Femur (tissue), 1 donor: ENCODE measurements around the gene FYN.

Experiments used
- DNase-seq: peaks from one replicate; pipeline ENCODE4 v3.0.0-alpha.2; 2017

Gene FYN

GRCh38 chr6:111745636-111746035 lies 127.6 kb downstream of the FYN start:
- DNase-seq, result no peak

GRCh38 chr6:111745186-111745585 lies 128.1 kb downstream of the FYN start:
- no peak for DNase-seq

DNA sequence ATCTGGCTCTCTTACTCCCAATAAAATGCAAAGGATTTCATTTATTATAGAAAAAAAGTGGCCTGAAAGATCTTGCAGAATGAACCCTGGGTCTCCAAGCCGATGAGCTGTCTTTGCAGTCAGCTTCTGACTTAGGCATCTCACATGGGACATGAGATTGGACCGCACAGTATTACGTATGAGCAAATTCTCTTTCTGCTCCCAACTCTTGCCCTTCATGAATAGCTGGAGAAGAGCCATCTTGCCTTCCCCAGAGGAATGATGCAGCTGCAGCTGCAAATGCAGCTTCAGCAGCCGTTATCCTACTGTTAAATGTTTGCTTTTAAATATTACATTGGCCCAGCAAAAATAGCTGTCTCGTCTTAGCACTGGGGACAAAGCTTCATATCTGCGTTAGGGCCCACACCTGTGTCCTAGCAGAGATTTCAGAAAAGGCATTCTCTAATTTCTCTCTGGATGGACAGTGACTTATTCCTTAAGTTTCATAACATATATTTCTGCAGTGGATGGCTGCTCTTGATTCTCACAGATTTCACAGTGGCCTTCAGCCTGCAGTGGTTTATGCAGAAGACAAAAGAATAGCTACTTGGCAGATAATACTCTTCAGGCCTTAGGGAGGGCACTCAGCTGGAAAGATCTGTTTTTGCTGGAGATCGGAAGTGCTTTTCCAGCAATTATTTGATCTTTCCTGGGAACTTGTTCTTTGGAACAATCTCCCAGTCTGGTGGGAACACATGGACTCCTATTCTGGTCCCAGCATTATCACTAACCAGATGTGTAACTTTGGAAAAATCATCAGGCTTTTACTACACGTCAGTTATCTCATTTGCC lies 129.2 kb downstream of the FYN start:
- DNase-seq, result peak; percentile 90

DNA sequence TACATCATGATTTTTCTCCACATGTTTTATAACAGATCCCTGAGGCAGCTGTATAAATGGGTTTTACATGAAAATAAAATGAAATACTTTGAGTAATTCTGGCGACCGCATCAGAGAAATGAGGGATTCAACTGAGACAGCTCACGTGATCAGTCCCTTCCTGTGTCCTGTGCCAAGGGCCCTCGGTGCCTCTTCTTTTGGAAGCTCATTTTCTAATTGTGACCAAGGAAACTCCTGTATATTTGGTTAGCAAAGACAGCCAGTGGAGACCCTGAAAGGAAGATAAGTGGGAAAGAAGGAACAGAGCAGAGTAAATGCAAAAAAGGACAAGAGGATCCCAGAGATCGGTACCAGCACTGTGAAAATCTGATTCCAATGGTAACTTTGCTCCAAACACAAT lies 129.9 kb downstream of the FYN start:
- no peak for DNase-seq

DNA sequence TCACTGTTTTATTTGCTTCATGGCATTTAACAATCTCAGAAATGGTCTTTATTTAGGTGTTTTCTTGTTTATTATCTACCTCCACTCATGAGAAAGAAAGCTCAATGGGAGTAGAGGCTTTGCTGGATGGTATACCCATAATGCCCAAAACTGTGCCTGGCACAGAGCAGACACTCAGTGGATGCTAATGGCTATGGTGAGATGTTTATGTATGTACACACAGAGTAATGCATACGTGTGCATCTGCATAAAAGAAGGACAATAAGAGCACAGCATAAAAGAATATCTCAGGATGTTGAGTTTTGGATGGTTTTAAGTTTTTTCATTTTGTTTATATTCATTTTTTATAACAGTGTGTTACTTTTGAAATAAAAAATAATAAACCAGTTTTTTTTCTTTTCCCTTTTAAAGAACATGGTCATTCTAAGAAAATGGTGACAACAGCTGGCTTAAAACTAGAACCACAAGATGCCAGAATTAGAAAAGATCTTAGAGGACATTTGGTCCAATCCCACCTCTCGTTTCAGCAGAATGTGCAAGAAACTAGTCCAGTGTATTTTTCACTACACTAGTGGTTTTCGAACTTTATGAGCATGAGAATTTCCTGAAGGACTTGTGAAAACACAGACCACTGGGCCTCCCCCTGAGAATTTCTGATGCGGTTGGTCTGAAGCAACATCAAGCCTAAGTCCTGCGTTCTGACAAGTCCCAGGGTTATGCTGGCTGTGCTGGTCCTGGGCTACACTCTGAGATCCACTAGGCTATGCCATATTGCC lies 131.9 kb downstream of the FYN start:
- no peak for DNase-seq

- DNase-seq, result no peak
These were observed 132.7 kb downstream of the FYN start for GRCh38 chr6:111740506-111740905.

- DNase-seq, result no peak
These were observed 134.0 kb downstream of the FYN start for GRCh38 chr6:111739257-111739696.

DNA sequence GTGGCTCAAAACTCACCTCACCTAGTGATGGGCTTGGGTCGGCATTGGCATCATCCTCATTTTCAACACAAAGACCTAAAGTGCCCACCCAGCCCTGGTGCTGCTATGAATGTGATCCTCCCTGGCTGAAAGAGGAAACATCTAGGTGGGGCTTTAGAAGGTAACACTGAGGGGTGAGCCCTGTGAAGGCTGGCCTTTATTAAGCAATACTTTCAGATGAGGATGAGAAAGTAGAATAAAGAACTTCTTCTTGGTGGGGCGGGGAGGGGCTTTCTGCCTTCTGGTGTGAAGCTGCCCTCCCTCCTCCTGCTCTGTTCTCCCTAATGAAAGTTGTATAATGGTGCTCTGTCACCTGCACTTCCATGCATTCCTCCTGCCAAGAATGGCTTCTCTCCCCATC lies 134.6 kb downstream of the FYN start:
- no peak for DNase-seq

DNA sequence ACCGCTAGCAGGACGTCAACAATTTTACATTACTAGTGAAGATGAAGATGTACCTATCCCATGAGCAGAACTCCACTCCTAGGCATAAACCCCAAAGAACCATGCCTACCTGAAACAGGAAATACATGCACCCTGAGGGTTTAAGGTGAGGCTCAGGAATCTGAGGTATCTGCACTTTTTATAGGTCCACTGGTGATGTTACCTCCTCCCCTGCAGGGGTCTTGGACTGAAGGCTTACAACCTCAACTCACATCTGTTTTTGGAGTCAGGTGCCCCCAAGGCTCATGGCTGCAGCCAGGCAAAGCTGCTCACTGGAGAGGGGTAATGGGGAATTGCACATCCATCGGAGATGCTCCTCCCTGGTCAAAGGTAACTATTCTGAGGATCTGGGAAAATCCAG lies 135.1 kb downstream of the FYN start:
- DNase-seq, result no peak

DNA sequence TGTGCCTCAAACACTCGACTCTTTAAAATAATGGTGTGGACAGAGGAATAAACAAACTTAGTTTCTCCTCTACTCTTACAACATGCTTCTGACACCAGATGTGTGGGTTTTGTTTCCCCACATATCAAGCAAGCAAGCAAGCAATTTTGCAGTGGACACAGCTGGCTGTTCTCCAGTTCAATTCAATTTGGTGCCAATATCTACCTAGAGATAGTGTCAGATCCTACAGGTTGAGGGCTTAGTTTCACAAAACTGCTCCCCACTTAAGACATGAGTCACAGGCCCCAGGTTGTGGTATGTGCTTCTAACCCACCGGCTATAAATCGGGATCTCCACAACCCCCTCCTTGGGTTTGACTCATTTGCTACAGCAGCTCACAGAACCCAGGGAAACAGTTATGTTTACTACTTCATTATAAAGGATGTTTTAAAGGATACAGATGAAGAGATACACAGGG lies 136.2 kb downstream of the FYN start:
- DNase-seq, result no peak

DNA sequence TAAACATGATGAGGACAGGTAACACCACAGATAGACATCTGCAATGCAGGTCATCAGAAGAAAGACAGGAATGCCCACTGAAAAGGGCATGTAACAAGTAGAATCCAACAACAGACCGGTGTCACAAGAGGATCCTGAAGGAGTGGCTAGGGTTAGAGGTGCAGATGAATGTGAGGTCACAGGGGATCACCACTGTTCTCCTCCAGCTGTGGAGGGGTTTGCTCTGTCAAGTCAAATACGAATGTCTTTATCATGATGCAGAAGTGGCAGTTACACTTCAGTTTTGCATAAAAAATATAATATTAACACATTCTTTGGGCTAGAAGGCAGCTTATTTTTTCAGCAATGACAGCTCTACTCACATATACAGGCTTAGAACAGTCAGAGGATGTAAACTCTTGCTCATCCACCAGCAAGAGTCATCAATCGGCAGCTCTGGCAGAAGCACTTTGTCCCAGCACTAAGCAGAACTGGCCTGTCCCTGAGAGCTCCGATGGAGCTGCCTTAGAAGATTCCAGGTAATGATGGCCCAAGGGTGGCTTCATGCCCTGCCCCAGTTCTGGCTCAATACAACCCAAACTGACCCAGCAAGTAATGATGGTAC lies 137.1 kb downstream of the FYN start:
- no peak for DNase-seq

DNA sequence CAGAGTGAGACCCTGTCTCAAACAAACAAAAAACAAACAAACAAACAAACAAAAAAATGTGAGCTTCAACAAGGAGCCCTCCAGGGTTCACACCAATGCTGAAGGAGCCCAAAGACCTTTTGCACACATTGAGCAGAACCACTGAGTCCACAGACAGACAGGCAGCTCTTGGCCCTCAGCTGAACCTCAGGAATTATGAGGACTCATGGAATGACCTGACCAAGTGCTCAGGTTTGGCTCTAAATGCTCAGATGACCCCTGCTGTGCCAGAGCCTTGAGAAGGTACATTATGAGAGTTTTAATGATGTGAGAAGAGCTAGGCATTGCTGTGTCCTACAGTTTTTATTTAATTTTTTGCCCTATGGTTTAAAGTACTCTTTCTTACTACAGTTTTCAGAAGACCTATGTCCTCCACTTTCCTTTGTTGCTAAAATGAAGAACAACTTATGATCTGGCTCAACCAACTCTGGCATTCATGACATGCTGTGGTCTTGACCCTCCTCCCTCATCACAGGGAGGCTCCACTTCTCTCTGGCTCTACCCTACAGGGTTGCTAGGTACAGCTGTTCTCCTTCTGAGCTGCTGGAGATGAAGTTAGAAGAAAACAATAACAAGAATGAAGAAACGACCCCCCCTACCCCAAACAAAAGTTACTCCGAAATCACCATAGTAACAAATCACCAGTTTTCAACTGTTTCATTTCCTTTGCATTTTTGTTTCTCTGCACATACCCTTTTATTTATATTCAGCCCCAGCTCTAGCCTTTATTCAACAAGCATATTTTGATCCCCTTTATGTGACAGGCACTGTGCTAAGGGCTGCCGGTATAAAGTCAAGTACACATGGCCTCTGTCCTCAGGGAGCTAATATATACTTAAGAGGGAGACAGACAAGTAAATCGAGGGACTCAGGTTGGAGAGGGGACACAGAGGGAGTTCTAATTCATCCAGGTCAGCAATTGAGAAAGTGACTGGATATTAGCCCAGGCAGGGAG lies 138.9 kb downstream of the FYN start:
- no peak for DNase-seq

GRCh38 chr6:111732390-111732789 lies 140.9 kb downstream of the FYN start:
- no peak for DNase-seq

DNA sequence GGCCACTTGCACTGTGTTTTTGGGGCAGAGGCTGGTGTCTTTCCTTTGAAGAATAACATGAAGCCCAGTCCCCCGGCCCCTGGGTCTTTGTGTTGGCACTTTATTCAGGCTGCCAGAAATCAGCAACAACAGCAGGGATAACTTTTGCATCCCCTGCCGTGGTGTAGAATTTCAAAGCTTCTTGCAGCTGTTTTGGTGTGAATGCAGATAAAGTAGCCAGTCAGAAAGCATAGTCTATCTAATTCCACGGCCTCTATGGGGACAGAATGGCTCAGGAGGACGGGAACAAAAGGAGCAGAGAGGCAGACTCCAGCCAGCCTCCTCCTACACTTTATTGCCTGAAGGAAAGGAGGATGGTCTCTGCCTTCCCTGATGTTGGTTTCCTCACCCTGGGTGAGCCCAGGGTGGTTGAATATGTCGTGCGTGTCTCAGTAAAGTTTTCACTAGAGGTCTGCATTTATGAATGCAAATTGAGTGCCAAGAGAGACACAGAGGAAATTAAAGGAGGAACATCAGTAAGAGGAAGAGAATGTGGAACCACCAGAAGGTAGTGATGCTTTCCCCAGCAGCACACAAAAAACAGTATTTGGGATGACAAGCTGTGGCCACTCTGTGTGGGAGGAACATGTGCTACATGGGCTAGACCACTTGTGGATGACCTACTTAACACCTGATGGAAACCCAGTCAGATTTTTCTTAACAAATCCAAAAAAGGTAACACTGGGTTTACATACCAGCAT lies 141.6 kb downstream of the FYN start:
- DNase-seq, result no peak

GRCh38 chr6:111730864-111731263 lies 142.4 kb downstream of the FYN start:
- peak; percentile 48 for DNase-seq

- no peak for DNase-seq
These were observed 145.4 kb downstream of the FYN start for GRCh38 chr6:111727802-111728201.

GRCh38 chr6:111727041-111727440 lies 146.2 kb downstream of the FYN start:
- no peak for DNase-seq

DNA sequence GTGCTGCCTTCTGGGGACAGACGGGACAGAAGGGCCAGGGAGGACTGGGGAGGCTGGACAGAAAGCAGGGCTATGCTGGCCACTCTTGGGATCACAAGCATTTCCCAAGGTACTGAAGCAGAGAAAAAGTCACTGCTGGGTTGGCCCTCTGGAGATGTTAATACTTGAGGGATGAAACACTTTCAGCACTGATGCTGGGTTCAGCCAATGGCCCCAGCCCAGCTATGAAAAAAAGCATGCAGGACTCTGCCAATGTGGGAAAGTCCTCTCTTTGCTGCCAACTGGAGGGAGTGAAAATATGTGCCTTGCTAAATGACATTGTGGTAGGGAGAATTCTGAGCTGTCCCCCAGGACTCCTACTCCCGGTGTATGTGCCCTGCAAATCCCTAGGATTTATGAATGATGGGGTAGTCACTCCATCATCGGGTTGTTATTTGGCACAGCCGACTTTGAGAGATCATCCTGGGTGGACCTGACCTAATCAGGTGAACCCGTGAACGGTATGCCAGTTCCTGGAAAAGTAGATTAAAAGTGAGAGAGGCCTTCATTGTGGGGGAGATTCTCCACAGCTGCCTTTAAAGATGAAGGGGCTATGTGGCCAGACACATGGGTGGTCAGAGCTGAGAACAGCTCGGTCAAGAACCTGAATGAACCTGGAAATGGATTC lies 147.7 kb downstream of the FYN start:
- peak; percentile 62 for DNase-seq

DNA sequence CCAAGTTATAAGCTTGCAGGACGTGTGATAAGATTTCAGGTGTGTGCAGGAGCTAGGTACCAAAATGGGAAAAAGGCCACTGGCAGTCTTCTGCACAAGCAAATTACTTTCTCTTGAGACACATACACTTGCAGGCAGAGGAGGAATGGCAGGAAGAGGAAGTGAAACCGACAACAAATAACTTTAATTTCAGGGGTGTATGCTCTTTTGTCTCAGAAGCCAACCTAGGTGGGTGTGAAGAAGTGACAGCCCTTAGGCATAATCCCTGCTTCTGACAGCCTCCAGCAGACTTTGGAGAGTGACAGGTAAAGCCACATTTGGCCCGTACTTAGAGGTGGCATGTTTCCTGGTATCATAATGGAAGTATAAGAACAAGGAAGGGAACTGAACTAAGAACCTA lies 148.7 kb downstream of the FYN start:
- DNase-seq, result no peak

DNA sequence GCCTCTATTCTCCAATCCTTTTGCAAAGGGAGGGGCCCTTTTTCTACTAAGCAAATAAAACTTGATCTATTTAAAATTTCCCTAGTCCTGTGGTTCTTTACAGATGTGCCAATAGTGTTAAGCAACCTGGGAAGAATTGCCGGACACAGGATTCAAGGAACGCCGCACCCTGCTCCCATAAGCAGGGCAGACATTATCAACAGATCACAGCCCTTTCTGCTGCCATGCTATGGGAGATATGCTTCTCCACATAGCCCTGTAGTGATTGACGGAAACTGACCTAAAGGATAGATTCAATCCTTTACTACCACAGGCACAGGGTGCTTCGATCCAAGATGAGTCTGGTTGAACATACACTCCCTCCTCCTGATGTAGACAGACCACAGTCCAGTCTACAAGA lies 149.2 kb downstream of the FYN start:
- DNase-seq, result no peak

DNA sequence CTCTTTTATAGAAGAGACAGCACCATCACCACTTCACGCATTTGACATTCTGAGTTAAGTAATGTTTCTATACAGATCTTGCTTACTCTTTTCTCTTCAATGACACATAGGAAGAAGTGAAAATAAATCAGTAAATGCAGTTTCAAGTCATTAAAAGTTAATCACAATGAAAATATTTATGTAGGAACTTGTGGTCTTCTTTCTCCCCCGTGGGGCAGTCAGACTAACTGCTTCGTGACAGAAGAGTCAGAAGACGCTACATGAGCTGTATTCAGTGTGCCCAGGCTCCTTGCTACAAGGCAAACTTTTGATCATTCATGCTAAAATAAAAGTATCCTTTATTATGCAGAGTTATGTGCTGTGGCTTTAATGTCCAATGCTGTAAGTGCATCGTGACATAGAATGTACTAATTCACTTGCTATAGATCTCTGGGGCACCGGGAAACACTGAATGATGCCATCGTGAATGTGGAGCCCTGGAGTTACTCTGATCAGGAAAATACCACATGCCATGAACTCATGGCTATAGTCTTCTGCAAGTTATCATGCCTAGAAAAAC lies 149.8 kb downstream of the FYN start:
- DNase-seq, result no peak
